Stimulated activated CD8-positive, alpha-beta memory T cell treated with anti-CD3 and anti-CD28 coated beads, Interleukin-2, amount 100 ng/mL, for 1 hour (primary cell): ENCODE results near the gene FAM72A.
"Not testable (repeated sequence)": the region's sequence is repeated elsewhere in the genome, so short reads cannot be mapped to it uniquely, and the experiment has no call there.

ENCODE experiments used
- DNase-seq, 2 donors: peaks; one replicate each; pipeline ENCODE4 v3.0.0-alpha.2; 2020; ENCODE audit warnings: low read depth in 2 of 2

The FAM72A gene

GRCh38 chr1:206169794-206170193 is 32.8 kb downstream of the FAM72A start:
- not testable (repeated sequence) for DNase-seq

GRCh38 chr1:206167350-206168029 is 35.1 kb downstream of the FAM72A start:
- DNase-seq = not testable (repeated sequence)

- DNase-seq = no peak
Observed at GRCh38 chr1:206145771-206146290, 56.8 kb downstream of the FAM72A start.

GRCh38 chr1:206144605-206145004 is 58.0 kb downstream of the FAM72A start:
- no peak for DNase-seq

GRCh38 chr1:206143537-206144172 is 59.0 kb downstream of the FAM72A start:
- no peak for DNase-seq

GRCh38 chr1:206142770-206143169 is 59.9 kb downstream of the FAM72A start:
- no peak for DNase-seq

- DNase-seq = no peak
Observed at GRCh38 chr1:206142011-206142410, 60.6 kb downstream of the FAM72A start.

GRCh38 chr1:206136241-206136640 is 66.4 kb downstream of the FAM72A start:
- no peak for DNase-seq
